ENCODE data around the gene SREK1IP1. TPM values are rescaled to one million over a fixed set of nuclear protein-coding genes. Genes with fewer than 3 reads are reported as not detected.
"Not testable (repeated sequence)": the region's sequence is repeated elsewhere in the genome, so short reads cannot be mapped to it uniquely, and the experiment has no call there.

Gene SREK1IP1
- total and polyA plus RNA-seq, 7 donors: 4.2 to 20.8 (median 13.6) TPM

- H3K27me3 ChIP-seq: no peaks in the 10 kb centered on the region
- no peak overlapping the region for H3K4me3 ChIP-seq
- no peak overlapping the region for H3K27ac ChIP-seq
- H3K9me3 ChIP-seq: no peaks in the 10 kb centered on the region
- no peaks in the 10 kb centered on the region for H3K4me1 ChIP-seq
- TF ChIP-seq POLR2AphosphoS5 (IDR thresholded peaks at IDR 0.05) (no peak), EP300 (IDR thresholded peaks at IDR 0.05) (no peak), CTCF (IDR thresholded peaks at IDR 0.05) (no peak), POLR2A (IDR thresholded peaks at IDR 0.05) (no peak)
- WGBS, 2 donors: 93 to 94% methylated on average over 2 of the region's 2 CpGs
- DNase-seq: no peak
- intact Hi-C loops (cut with DNase I): no loop called here
- peaks cover 0 to 54% (median 9%) of the 10 kb centered on the region in 4 donors for H3K36me3 ChIP-seq
Measured at GRCh38 chr5:64727150-64727549, 41.3 kb downstream of the SREK1IP1 start.

GRCh38 chr5:64722588-64722987 lies 45.9 kb downstream of the SREK1IP1 start:
- intact Hi-C loops (cut with DNase I): no loop called here
- DNase-seq: no peak
- Histone ChIP-seq H3K4me3 (no peak overlapping the region), H3K9me3 (no peaks in the 10 kb centered on the region), H3K4me1 (no peaks in the 10 kb centered on the region), H3K36me3 (peaks cover 0 to 51% (median 9%) of the 10 kb centered on the region in 4 donors), H3K27me3 (no peaks in the 10 kb centered on the region), H3K27ac (no peak overlapping the region)
- TF ChIP-seq POLR2A (IDR thresholded peaks at IDR 0.05): no peak
- no peak for TF ChIP-seq POLR2AphosphoS5 (IDR thresholded peaks at IDR 0.05)
- TF ChIP-seq EP300 (IDR thresholded peaks at IDR 0.05): no peak
- TF ChIP-seq CTCF (IDR thresholded peaks at IDR 0.05): no peak
- 77 to 96% methylated on average over 3 of the region's 3 CpGs for WGBS, 2 donors

- WGBS, 2 donors: 56 to 78% methylated on average over 12 of the region's 16 CpGs
Measured at GRCh38 chr5:64714495-64714894, 54.0 kb downstream of the SREK1IP1 start.

GRCh38 chr5:64707191-64707590 lies 61.3 kb downstream of the SREK1IP1 start:
- no peak for TF ChIP-seq CTCF (IDR thresholded peaks at IDR 0.05)
- no peak for TF ChIP-seq POLR2A (IDR thresholded peaks at IDR 0.05)
- no peak for TF ChIP-seq POLR2AphosphoS5 (IDR thresholded peaks at IDR 0.05)
- TF ChIP-seq EP300 (IDR thresholded peaks at IDR 0.05): no peak
- Histone ChIP-seq H3K36me3 (no peaks in the 10 kb centered on the region), H3K9me3 (no peaks in the 10 kb centered on the region), H3K4me3 (no peak overlapping the region), H3K27ac (no peak overlapping the region), H3K27me3 (no peaks in the 10 kb centered on the region), H3K4me1 (no peaks in the 10 kb centered on the region)
- WGBS, 2 donors: 89 to 97% methylated on average over 2 of the region's 2 CpGs
- intact Hi-C loops (cut with DNase I): no loop called here
- DNase-seq: no peak

More at GRCh38 chr5:64714495-64714894, 54.0 kb downstream of the SREK1IP1 start:
- DNase-seq; H3K27ac ChIP-seq; intact Hi-C loops (cut with DNase I); H3K27me3 ChIP-seq; H3K4me1 ChIP-seq; H3K36me3 ChIP-seq; H3K4me3 ChIP-seq; H3K9me3 ChIP-seq: not testable (repeated sequence)

- H3K4me3 ChIP-seq; H3K9me3 ChIP-seq; DNase-seq; H3K4me1 ChIP-seq; H3K36me3 ChIP-seq; intact Hi-C loops (cut with DNase I); H3K27me3 ChIP-seq; H3K27ac ChIP-seq: not testable (repeated sequence)
- 35 to 39% methylated on average over 2 of the region's 2 CpGs for WGBS, 2 donors
Measured at GRCh38 chr5:64706074-64706473, 62.4 kb downstream of the SREK1IP1 start.

- no peaks in the 10 kb centered on the region for H3K27me3 ChIP-seq
- H3K27ac ChIP-seq: no peak overlapping the region
- H3K4me3 ChIP-seq: no peak overlapping the region
- intact Hi-C loops (cut with DNase I): no loop called here
- WGBS, 2 donors: 83 to 86% methylated on average over 4 of the region's 4 CpGs
- no peak for DNase-seq
- no peaks in the 10 kb centered on the region for H3K36me3 ChIP-seq
- no peaks in the 10 kb centered on the region for H3K9me3 ChIP-seq
- H3K4me1 ChIP-seq: no peaks in the 10 kb centered on the region
- TF ChIP-seq POLR2AphosphoS5 (IDR thresholded peaks at IDR 0.05) (no peak), POLR2A (IDR thresholded peaks at IDR 0.05) (no peak), CTCF (IDR thresholded peaks at IDR 0.05) (no peak), EP300 (IDR thresholded peaks at IDR 0.05) (no peak)
Measured at GRCh38 chr5:64700765-64701164, 67.7 kb downstream of the SREK1IP1 start.

- DNase-seq; H3K9me3 ChIP-seq; H3K4me3 ChIP-seq; H3K4me1 ChIP-seq; intact Hi-C loops (cut with DNase I); H3K36me3 ChIP-seq; H3K27ac ChIP-seq: not testable (repeated sequence)
- peaks cover 0 to 12% (median 0%) of the 10 kb centered on the region in 3 donors for H3K27me3 ChIP-seq
- 91 to 95% methylated on average over 7 of the region's 7 CpGs for WGBS, 2 donors
Measured at GRCh38 chr5:64696414-64696813, 72.1 kb downstream of the SREK1IP1 start.
